HepG2 (cell line): ENCODE results near the gene CPLX3. TPM values are rescaled to one million over a fixed set of nuclear protein-coding genes. Genes with fewer than 3 reads are reported as not detected.

Source experiments
- ATAC-seq: fragments of 200-7000 bp; cut with Tn5 transposase; 3 replicates; pipeline ENCODE4 v1.9.1; 2020; ENCODE audit warnings: mild to moderate bottlenecking, moderate library complexity
- BruUV-seq: library from RNA; stranded (reverse); fragments of 400-500 nt; replicated peaks from 2 replicates; lab custom pipeline; 2021; lab: Mats Ljungman, UMichigan
- CTCF ChIA-PET: fragments of 300-600 bp; formaldehyde crosslinking; extraction: SDS; loops from one replicate; lab custom pipeline; 2021; ENCODE audit warnings: low total read pairs, inconsistent platforms, low intra/inter-chr PET ratio; lab: Yijun Ruan, JAX
- POLR2A ChIA-PET: fragments of 350-600 bp; sonication (Branson Sonifier 250); formaldehyde crosslinking; loops from one replicate; lab custom pipeline; 2020; ENCODE audit warnings: antibody characterized with exemption, inconsistent platforms; lab: Yijun Ruan, JAX
- DNase-seq: peaks from one replicate; pipeline ENCODE4 v3.0.0-alpha.2; 2015; ENCODE audit warnings: low spot score
- FAIRE-seq: peaks from 3 replicates; lab custom pipeline; 2011; peaks lifted over from hg19 to GRCh38; lab: Jason Lieb, UNC
- H2AFZ ChIP-seq: one replicate; pipeline ENCODE4 v1.6.1; 2011; ENCODE audit warnings: low read length, inconsistent platforms
- H3K27ac ChIP-seq: fragments of 300-600 bp; 3 replicates; pipeline ENCODE4 v1.8.0; 2011; ENCODE audit warnings: mixed run types, mild to moderate bottlenecking, mixed read lengths, low read length, inconsistent platforms; ENCODE audit not compliant: insufficient read depth; ENCODE audit errors: extremely low read length
- H3K27me3 ChIP-seq, 2 experiments: fragments of 200-600 bp in 1 of 2; 2 replicates in 1 of 2; 3 replicates in 1 of 2; pipeline versions ENCODE4 v1.6.0 to v1.8.0; 2011; ENCODE audit warnings: low read length in 2 of 2, mild to moderate bottlenecking in 2 of 2, moderate library complexity in 2 of 2, inconsistent platforms in 1 of 2; ENCODE audit not compliant: insufficient read depth in 2 of 2, control insufficient read depth in 1 of 2
- H3K36me3 ChIP-seq, 2 experiments: fragments of 200-600 bp in 1 of 2; replicated peaks in 1 of 2; 2 replicates in 1 of 2; 3 replicates in 1 of 2; pipeline versions ENCODE4 v1.5.1 to v1.8.0; 2011; ENCODE audit warnings: low read length in 2 of 2, inconsistent platforms in 1 of 2; ENCODE audit not compliant: insufficient read depth in 2 of 2, control insufficient read depth in 1 of 2
- H3K4me1 ChIP-seq: 2 replicates; pipeline ENCODE4 v1.5.1; 2012; ENCODE audit warnings: low read length, inconsistent platforms; ENCODE audit not compliant: insufficient read depth
- H3K4me2 ChIP-seq: 2 replicates; pipeline ENCODE4 v1.6.0; 2011; ENCODE audit warnings: low read depth, low read length, inconsistent platforms
- H3K4me3 ChIP-seq, 3 experiments: fragments of 200-600 bp in 1 of 3; sonication (generic), shearing (Covaris generic) in 1 of 3; replicated peaks in 1 of 3; 2 replicates each; pipeline ENCODE4 v1.5.1; 2011 to 2016; ENCODE audit warnings: low read length in 3 of 3, inconsistent platforms in 2 of 3, low read depth in 2 of 3, mild to moderate bottlenecking in 2 of 3, control low read depth in 1 of 3, mixed read lengths in 1 of 3; ENCODE audit not compliant: insufficient read depth in 1 of 3
- H3K79me2 ChIP-seq: one replicate; pipeline ENCODE4 v1.6.1; 2011; ENCODE audit warnings: low read length, inconsistent platforms; ENCODE audit not compliant: insufficient read depth
- H3K9ac ChIP-seq: 2 replicates; pipeline ENCODE4 v1.6.0; 2011; ENCODE audit warnings: mild to moderate bottlenecking, low read depth, low read length, inconsistent platforms; ENCODE audit not compliant: insufficient read depth
- H3K9me3 ChIP-seq: 2 replicates; pipeline ENCODE4 v1.5.1; 2012; ENCODE audit warnings: mild to moderate bottlenecking, low read length
- H4K20me1 ChIP-seq: 2 replicates; pipeline ENCODE4 v1.6.0; 2011; ENCODE audit warnings: inconsistent platforms, mild to moderate bottlenecking, low read length, moderate library complexity; ENCODE audit not compliant: insufficient read depth
- CHCHD3 ChIP-seq: sonication (generic); formaldehyde crosslinking; IDR thresholded peaks from 2 replicates; pipeline ENCODE4 v1.8.0; 2022; ENCODE audit warnings: mild to moderate bottlenecking, missing genetic modification reagents, moderate library complexity
- CREB1 ChIP-seq, 2 experiments: fragments of 450-650 bp in 1 of 2; IDR thresholded peaks; 2 replicates each; pipeline ENCODE4 v1.6.1; 2016 to 2017; ENCODE audit warnings: control low read depth in 1 of 2, mild to moderate bottlenecking in 1 of 2, missing compliant biosample characterization in 1 of 2, missing genetic modification characterization in 1 of 2
- EED ChIP-seq: sonication (generic); formaldehyde crosslinking; IDR thresholded peaks from 2 replicates; pipeline ENCODE4 v1.5.0; 2020; ENCODE audit warnings: mild to moderate bottlenecking, missing genetic modification reagents
- FIP1L1 ChIP-seq: fragments of 200-400 bp; formaldehyde crosslinking; IDR thresholded peaks from 2 replicates; pipeline ENCODE4 v1.6.1; 2018; ENCODE audit warnings: low read depth, mild to moderate bottlenecking, low read length, moderate library complexity, borderline replicate concordance; ENCODE audit not compliant: insufficient read depth
- FOXA3 ChIP-seq: IDR thresholded peaks from 2 replicates; pipeline ENCODE4 v1.6.1; 2016; ENCODE audit warnings: missing genetic modification reagents, missing compliant biosample characterization
- FOXK1 ChIP-seq: sonication (generic); formaldehyde crosslinking; IDR thresholded peaks from 2 replicates; pipeline ENCODE4 v1.4.0; 2020; ENCODE audit warnings: low read depth, missing genetic modification reagents, borderline replicate concordance
- FOXP1 ChIP-seq, 2 experiments: fragments of 450-650 bp in 1 of 2; IDR thresholded peaks; 2 replicates each; pipeline ENCODE4 v1.6.1; 2017 to 2018; ENCODE audit warnings: antibody characterized with exemption in 1 of 2
- JARID2 ChIP-seq: sonication (generic); formaldehyde crosslinking; IDR thresholded peaks from 2 replicates; pipeline ENCODE4 v1.8.1; 2023; ENCODE audit warnings: missing genetic modification reagents, inconsistent platforms; ENCODE audit not compliant: insufficient replicate concordance
- SIN3B ChIP-seq: fragments of 150-350 bp; IDR thresholded peaks from 2 replicates; pipeline ENCODE4 v1.6.1; 2014; ENCODE audit warnings: low read length
- STAT5B ChIP-seq: sonication (generic); formaldehyde crosslinking; IDR thresholded peaks from 2 replicates; pipeline ENCODE4 v1.4.0; 2020; ENCODE audit warnings: missing genetic modification reagents
- TFDP1 ChIP-seq: IDR thresholded peaks from 2 replicates; pipeline ENCODE4 v1.6.1; 2016; ENCODE audit warnings: missing compliant biosample characterization, missing genetic modification reagents, borderline replicate concordance
- ZBTB21 ChIP-seq: sonication (generic); formaldehyde crosslinking; IDR thresholded peaks from 2 replicates; pipeline ENCODE4 v1.4.0; 2020; ENCODE audit warnings: missing genetic modification reagents
- ZBTB4 ChIP-seq: sonication (generic); formaldehyde crosslinking; IDR thresholded peaks from 2 replicates; pipeline ENCODE4 v1.4.0; 2020; ENCODE audit warnings: missing genetic modification reagents, mild to moderate bottlenecking, borderline replicate concordance
- ZNF816 ChIP-seq: sonication (generic); formaldehyde crosslinking; IDR thresholded peaks from 2 replicates; pipeline ENCODE4 v1.8.0; 2022; ENCODE audit warnings: missing genetic modification reagents, mild to moderate bottlenecking, borderline replicate concordance
- WGBS: methylation state at CpG from one replicate; pipeline ENCODE4 v1.1.6; 2017; ENCODE audit warnings: low lambda C conversion rate; 5-methylcytosine and 5-hydroxymethylcytosine counted together
- in situ Hi-C: cut with HindIII; loops from 2 replicates; pipeline ENCODE4 v1.10.0; 2017; ENCODE audit warnings: low pct_unique_long_range_greater_than_20kb; ENCODE audit not compliant: extremely low pct_ligation_motif_present
- intact Hi-C: fragments of 100-400 bp; cut with micrococcal nuclease; formaldehyde crosslinking; loops from one replicate; pipeline ENCODE4 v1.10.0; 2022; ENCODE audit not compliant: unreplicated experiment
- polyA plus RNA-seq, 8 experiments: library from polyadenylated mRNA; depleted of rRNA in 3 of 8; stranded (reverse) in 7 of 8; unstranded in 1 of 8; fragments of >200 nt; fragmentation: Illumina TruSeq in 4 of 8; extraction: Trizol in 4 of 8; gene quantifications; 2 replicates each; pipeline versions ENCODE4 v1.2.1 to v1.2.3, GENCODE V29; 2011 to 2016; ENCODE audit warnings: low read depth in 4 of 8, missing spikeins in 1 of 8, mixed read lengths in 1 of 8; ENCODE audit not compliant: insufficient read depth in 1 of 8
- total RNA-seq, 5 experiments: library from RNA; depleted of rRNA; stranded (reverse); fragments of >200 nt; fragmentation: Illumina TruSeq; extraction: Trizol; gene quantifications; 2 replicates each; pipeline ENCODE4 v1.2.3, GENCODE V29; 2016; ENCODE audit warnings: low read depth in 1 of 5

The CPLX3 gene
- total and polyA plus RNA-seq, 2 of the 13 experiments (the other 11 are each of a cell fraction or from before 2014, with no cell fraction given): not detected

GRCh38 chr15:74829486-74829885, 3.1 kb downstream of the CPLX3 start (continued):
- TF ChIP-seq FIP1L1 (no peak), ZBTB21 (CRISPR knock-in tag) (no peak), FOXK1 (CRISPR knock-in tag) (no peak), EED (no peak)

- WGBS: 35% methylated on average over 5 of the region's 6 CpGs
- POLR2A ChIA-PET: no interaction called here
These were observed 3.6 kb downstream of the CPLX3 start for GRCh38 chr15:74829991-74830390.

GRCh38 chr15:74830868-74831267, 4.4 kb downstream of the CPLX3 start:
- CTCF ChIA-PET: no interaction called here
- H3K4me2 ChIP-seq: no peak overlapping the region
- TF ChIP-seq ZBTB4 (CRISPR knock-in tag) (no peak), CHCHD3 (CRISPR knock-in tag) (no peak), STAT5B (CRISPR knock-in tag) (no peak), SIN3B (no peak), JARID2 (CRISPR knock-in tag) (no peak), TFDP1 (CRISPR knock-in tag) (no peak), ZBTB21 (CRISPR knock-in tag) (no peak), FOXA3 (no peak), ZNF816 (CRISPR knock-in tag) (no peak)

More at GRCh38 chr15:74829991-74830390, 3.6 kb downstream of the CPLX3 start:
- in situ Hi-C loops (no loop called here), intact Hi-C loops (no loop called here)
- Histone ChIP-seq H3K4me3 (no peak overlapping the region), H3K79me2 (no peaks in the 10 kb centered on the region), H4K20me1 (no peaks in the 10 kb centered on the region; the same call in 1 of the 2 replicates), H3K9me3 (no peaks in the 10 kb centered on the region), H3K27me3 (peaks cover 5 to 49% of the 10 kb centered on the region in 2 experiments; a peak in 4 of 5 replicates), H3K4me1 (peaks cover 30% of the 10 kb centered on the region), H3K36me3 (no peaks in the 10 kb centered on the region), H2AFZ (no peak overlapping the region), H3K9ac (no peak overlapping the region), H3K4me2 (no peak overlapping the region), H3K27ac (no peak overlapping the region)
- CTCF ChIA-PET: no interaction called here
- BruUV-seq: no TSS peak
- TF ChIP-seq FOXP1 (IDR thresholded peaks at IDR 0.05) (no peak), FOXP1 (CRISPR knock-in tag; IDR thresholded peaks at IDR 0.05) (no peak), CREB1 (IDR thresholded peaks at IDR 0.05) (peak; percentile 18; the same call in 1 of the 2 replicates), CREB1 (CRISPR knock-in tag; IDR thresholded peaks at IDR 0.05) (no peak)
- DNase-seq (no peak), ATAC-seq (no peak), FAIRE-seq (no peak)

More at GRCh38 chr15:74830868-74831267, 4.4 kb downstream of the CPLX3 start:
- Histone ChIP-seq H3K27ac (no peak overlapping the region), H3K79me2 (no peaks in the 10 kb centered on the region), H3K4me1 (peaks cover 30% of the 10 kb centered on the region), H3K9me3 (no peaks in the 10 kb centered on the region), H3K36me3 (no peaks in the 10 kb centered on the region), H3K4me3 (no peak overlapping the region), H3K27me3 (peaks cover 5 to 40% of the 10 kb centered on the region in 2 experiments; a peak in 4 of 5 replicates), H3K9ac (no peak overlapping the region), H2AFZ (no peak overlapping the region), H4K20me1 (no peaks in the 10 kb centered on the region)
- 37% methylated on average over 2 of the region's 5 CpGs for WGBS
- intact Hi-C loops: no loop called here
- FAIRE-seq (no peak), DNase-seq (no peak), ATAC-seq (no peak)
- POLR2A ChIA-PET: no interaction called here
- BruUV-seq: no TSS peak
- in situ Hi-C loops: no loop called here
